H9 (cell line): Measurements from ENCODE around the gene G3BP1. TPM values are rescaled to one million over a fixed set of nuclear protein-coding genes. Genes with fewer than 3 reads are reported as not detected.

Experiments
- DNase-seq: peaks from one replicate; pipeline ENCODE4 v3.0.0-alpha.2; 2017
- H2AFZ ChIP-seq: one replicate; pipeline ENCODE4 v1.6.1; 2013; ENCODE audit warnings: mild to moderate bottlenecking, low read length, control low read depth, moderate library complexity
- H2AK5ac ChIP-seq: 2 replicates; pipeline ENCODE4 v1.6.1; 2013; ENCODE audit warnings: low read length, control low read depth, mixed read lengths; ENCODE audit not compliant: insufficient read length
- H2BK120ac ChIP-seq: one replicate; pipeline ENCODE4 v1.6.1; 2013; ENCODE audit warnings: low read depth, mild to moderate bottlenecking, low read length, control low read depth, inconsistent platforms; ENCODE audit not compliant: poor library complexity, severe bottlenecking
- H2BK12ac ChIP-seq: 2 replicates; pipeline ENCODE4 v1.6.1; 2013; ENCODE audit warnings: low read length, control low read depth, mixed read lengths, low read depth; ENCODE audit not compliant: insufficient read length
- H2BK15ac ChIP-seq: 2 replicates; pipeline ENCODE4 v1.6.1; 2013; ENCODE audit warnings: low read depth, low read length, control low read depth
- H2BK20ac ChIP-seq: one replicate; pipeline ENCODE4 v1.6.1; 2013; ENCODE audit warnings: low read depth, mild to moderate bottlenecking, low read length, control low read depth, inconsistent platforms; ENCODE audit not compliant: poor library complexity, severe bottlenecking
- H2BK5ac ChIP-seq: 2 replicates; pipeline ENCODE4 v1.6.1; 2013; ENCODE audit warnings: low read length, control low read depth, mixed read lengths; ENCODE audit not compliant: insufficient read length
- H3K14ac ChIP-seq: 2 replicates; pipeline ENCODE4 v1.6.1; 2013; ENCODE audit warnings: low read length, control low read depth; ENCODE audit not compliant: insufficient read depth
- H3K18ac ChIP-seq: 2 replicates; pipeline ENCODE4 v1.6.1; 2013; ENCODE audit warnings: low read depth, mild to moderate bottlenecking, mixed read lengths, low read length, control low read depth; ENCODE audit not compliant: insufficient read length
- H3K23ac ChIP-seq: 2 replicates; pipeline ENCODE4 v1.6.1; 2013; ENCODE audit warnings: low read length, control low read depth, mixed read lengths, low read depth; ENCODE audit not compliant: insufficient read length
- H3K23me2 ChIP-seq: 2 replicates; pipeline ENCODE4 v1.6.1; 2013; ENCODE audit warnings: low read depth, mild to moderate bottlenecking, mixed read lengths, low read length, control low read depth; ENCODE audit not compliant: insufficient read length, poor library complexity, severe bottlenecking
- H3K27ac ChIP-seq: 2 replicates; pipeline ENCODE4 v1.5.1; 2013; ENCODE audit warnings: low read length, control low read depth, mixed read lengths, low read depth; ENCODE audit not compliant: insufficient read length
- H3K27me3 ChIP-seq: 2 replicates; pipeline ENCODE4 v1.6.1; 2013; ENCODE audit warnings: low read length, control low read depth, inconsistent platforms; ENCODE audit not compliant: insufficient read depth
- H3K4ac ChIP-seq: 2 replicates; pipeline ENCODE4 v1.6.1; 2013; ENCODE audit warnings: low read depth, mild to moderate bottlenecking, control low read depth, inconsistent platforms, low read length, moderate library complexity
- H3K4me1 ChIP-seq: 2 replicates; pipeline ENCODE4 v1.6.1; 2013; ENCODE audit warnings: low read length, control low read depth, inconsistent platforms; ENCODE audit not compliant: insufficient read depth
- H3K4me2 ChIP-seq: 2 replicates; pipeline ENCODE4 v1.6.1; 2013; ENCODE audit warnings: low read length, control low read depth, mixed read lengths; ENCODE audit not compliant: insufficient read length, insufficient read depth
- H3K56ac ChIP-seq: 2 replicates; pipeline ENCODE4 v1.6.1; 2013; ENCODE audit warnings: low read depth, mild to moderate bottlenecking, mixed read lengths, low read length, control low read depth; ENCODE audit not compliant: insufficient read length
- H3K79me1 ChIP-seq: 2 replicates; pipeline ENCODE4 v1.6.1; 2013; ENCODE audit warnings: low read depth, mild to moderate bottlenecking, moderate library complexity, low read length, control low read depth, inconsistent platforms; ENCODE audit not compliant: insufficient read depth, poor library complexity, severe bottlenecking
- H3K79me2 ChIP-seq: 2 replicates; pipeline ENCODE4 v1.6.1; 2013; ENCODE audit warnings: low read length, control low read depth, inconsistent platforms; ENCODE audit not compliant: insufficient read depth
- H3K9ac ChIP-seq: 2 replicates; pipeline ENCODE4 v1.6.1; 2013; ENCODE audit warnings: low read length, control low read depth, mixed read lengths; ENCODE audit not compliant: insufficient read length; ENCODE audit errors: extremely low read depth
- H3K9me3 ChIP-seq: one replicate; pipeline ENCODE4 v1.6.1; 2013; ENCODE audit warnings: low read depth, low read length, inconsistent platforms; ENCODE audit not compliant: control insufficient read depth
- H3T11ph ChIP-seq: one replicate; pipeline ENCODE4 v1.6.1; 2013; ENCODE audit warnings: mild to moderate bottlenecking, low read length, control low read depth, inconsistent platforms
- H4K20me1 ChIP-seq: one replicate; pipeline ENCODE4 v1.6.1; 2013; ENCODE audit not compliant: control insufficient read depth, insufficient read length, insufficient read depth
- H4K5ac ChIP-seq: 2 replicates; pipeline ENCODE4 v1.6.1; 2013; ENCODE audit warnings: low read depth, mild to moderate bottlenecking, mixed read lengths, low read length, control low read depth; ENCODE audit not compliant: insufficient read length
- H4K8ac ChIP-seq: replicated peaks from 2 replicates; pipeline ENCODE4 v1.6.1; 2013; ENCODE audit warnings: low read length, control low read depth, mixed read lengths, low read depth; ENCODE audit not compliant: insufficient read length
- H4K91ac ChIP-seq: 2 replicates; pipeline ENCODE4 v1.6.1; 2013; ENCODE audit warnings: low read depth, mild to moderate bottlenecking, moderate library complexity, mixed read lengths, low read length, control low read depth; ENCODE audit not compliant: insufficient read length
- H3K27ac Mint-ChIP-seq, 3 experiments: 2 replicates in 2 of 3; 3 replicates in 1 of 3; pipeline ENCODE4 v1.8.0; 2020 to 2021; ENCODE audit warnings: mixed read lengths in 3 of 3, mild to moderate bottlenecking in 1 of 3, moderate library complexity in 1 of 3
- H3K27me3 Mint-ChIP-seq: 2 replicates; pipeline ENCODE4 v1.8.0; 2021; ENCODE audit warnings: low read depth, mild to moderate bottlenecking, moderate library complexity, mixed read lengths
- H3K36me3 Mint-ChIP-seq, 3 experiments: 2 replicates in 2 of 3; 3 replicates in 1 of 3; pipeline ENCODE4 v1.8.0; 2020 to 2021; ENCODE audit warnings: low read depth in 3 of 3, mixed read lengths in 3 of 3; ENCODE audit not compliant: insufficient read depth in 1 of 3
- H3K4me1 Mint-ChIP-seq, 2 experiments: 2 replicates each; pipeline ENCODE4 v1.8.0; 2020; ENCODE audit warnings: mixed read lengths in 2 of 2
- H3K4me3 Mint-ChIP-seq, 2 experiments: 2 replicates in 1 of 2; 3 replicates in 1 of 2; pipeline ENCODE4 v1.8.0; 2020 to 2021; ENCODE audit warnings: mild to moderate bottlenecking in 2 of 2, mixed read lengths in 2 of 2, moderate library complexity in 1 of 2
- H3K9me3 Mint-ChIP-seq, 2 experiments: 2 replicates in 1 of 2; 3 replicates in 1 of 2; pipeline ENCODE4 v1.8.0; 2020; ENCODE audit warnings: mild to moderate bottlenecking in 2 of 2, mixed read lengths in 2 of 2, moderate library complexity in 1 of 2
- WGBS: extraction: QIAGEN DNeasy Blood & Tissue Kit; methylation state at CpG from one replicate; pipeline ENCODE4 v1.1.7; 2013; ENCODE audit warnings: missing lambda C conversion rate, low lambda C conversion rate, mixed read lengths; ENCODE audit not compliant: insufficient read length; ENCODE audit errors: extremely low coverage; 5-methylcytosine and 5-hydroxymethylcytosine counted together
- total RNA-seq: library from RNA; stranded (reverse); gene quantifications from 2 replicates; pipeline ENCODE4 v1.2.1, GENCODE V29; 2021
- TF ChIP-seq, protein P1 (sequence below): fragments of 200-600 bp; sonication (generic); conservative IDR thresholded peaks from 3 replicates; pipeline ENCODE4 v1.8.0; 2021; ENCODE audit warnings: antibody characterized with exemption, mild to moderate bottlenecking

Gene G3BP1
- total RNA-seq, 1 experiment from 2014 or later, result 439 TPM

DNA sequence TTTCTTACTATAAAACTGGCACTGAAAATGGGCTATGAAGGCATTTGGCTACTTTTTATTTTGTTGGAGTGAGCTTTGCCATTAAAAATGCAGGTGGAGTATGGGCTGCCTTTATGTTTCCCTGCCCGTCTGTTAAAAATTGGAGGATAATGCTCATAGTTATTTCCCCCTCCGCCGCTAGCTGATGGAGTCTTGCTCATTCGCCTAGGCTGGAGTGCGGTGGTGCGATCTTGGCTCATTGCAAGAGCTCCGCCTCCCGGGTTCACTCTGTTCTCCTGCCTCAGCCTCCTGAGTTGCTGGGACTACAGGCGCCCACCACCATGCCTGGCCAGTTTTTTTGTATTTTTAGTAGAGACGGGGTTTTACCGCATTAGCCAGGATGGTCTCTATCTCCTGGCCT is 8.6 kb downstream of the G3BP1 start:
- H3K18ac ChIP-seq, result no peak overlapping the region
- H3K9me3 ChIP-seq, result no peaks in the 10 kb centered on the region
- H3K36me3 Mint-ChIP-seq, result peaks cover 16 to 37% (median 32%) of the 10 kb centered on the region in 3 experiments; a peak in 6 of 7 replicates
- H3K56ac ChIP-seq, result no peak overlapping the region
- no peaks in the 10 kb centered on the region for H4K20me1 ChIP-seq
- H3K4me1 ChIP-seq, result no peaks in the 10 kb centered on the region; the same call in 1 of the 2 replicates
- H4K5ac ChIP-seq, result no peak overlapping the region
- H3K27me3 Mint-ChIP-seq, result no peaks in the 10 kb centered on the region
- no peak overlapping the region for H2BK120ac ChIP-seq
- no peak overlapping the region for H2BK12ac ChIP-seq
- no peak overlapping the region for H2BK5ac ChIP-seq
- no peak overlapping the region for H4K91ac ChIP-seq
- H3K23ac ChIP-seq, result no peak overlapping the region
- H3K79me2 ChIP-seq, result peaks cover 84% of the 10 kb centered on the region
- H3K4me2 ChIP-seq, result no peak overlapping the region
- WGBS, result no CpG with 5 or more reads among the region's 11 CpGs
- H3K4me3 Mint-ChIP-seq, result peak overlapping the region in 1 of 2 experiments; percentile 47; a peak in 3 of 5 replicates
- no peak overlapping the region for H2BK15ac ChIP-seq
- H3K23me2 ChIP-seq, result no peaks in the 10 kb centered on the region
- peaks cover 3% of the 10 kb centered on the region for H3K79me1 ChIP-seq
- no peak overlapping the region for H2AK5ac ChIP-seq
- no peak overlapping the region for H3K4ac ChIP-seq
- no peak overlapping the region for H3T11ph ChIP-seq
- TF ChIP-seq, protein P1, sequence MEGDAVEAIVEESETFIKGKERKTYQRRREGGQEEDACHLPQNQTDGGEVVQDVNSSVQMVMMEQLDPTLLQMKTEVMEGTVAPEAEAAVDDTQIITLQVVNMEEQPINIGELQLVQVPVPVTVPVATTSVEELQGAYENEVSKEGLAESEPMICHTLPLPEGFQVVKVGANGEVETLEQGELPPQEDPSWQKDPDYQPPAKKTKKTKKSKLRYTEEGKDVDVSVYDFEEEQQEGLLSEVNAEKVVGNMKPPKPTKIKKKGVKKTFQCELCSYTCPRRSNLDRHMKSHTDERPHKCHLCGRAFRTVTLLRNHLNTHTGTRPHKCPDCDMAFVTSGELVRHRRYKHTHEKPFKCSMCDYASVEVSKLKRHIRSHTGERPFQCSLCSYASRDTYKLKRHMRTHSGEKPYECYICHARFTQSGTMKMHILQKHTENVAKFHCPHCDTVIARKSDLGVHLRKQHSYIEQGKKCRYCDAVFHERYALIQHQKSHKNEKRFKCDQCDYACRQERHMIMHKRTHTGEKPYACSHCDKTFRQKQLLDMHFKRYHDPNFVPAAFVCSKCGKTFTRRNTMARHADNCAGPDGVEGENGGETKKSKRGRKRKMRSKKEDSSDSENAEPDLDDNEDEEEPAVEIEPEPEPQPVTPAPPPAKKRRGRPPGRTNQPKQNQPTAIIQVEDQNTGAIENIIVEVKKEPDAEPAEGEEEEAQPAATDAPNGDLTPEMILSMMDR, result no peak
- no peaks in the 10 kb centered on the region for H3K9me3 Mint-ChIP-seq
- H4K8ac ChIP-seq, result no peak overlapping the region
- no peak overlapping the region for H2BK20ac ChIP-seq
- H3K4me1 Mint-ChIP-seq, result peaks cover 60 to 67% of the 10 kb centered on the region in 2 experiments
- H3K14ac ChIP-seq, result no peak overlapping the region
- no peak overlapping the region for H2AFZ ChIP-seq
- DNase-seq, result peak; percentile 58
- H3K9ac ChIP-seq, result no peak overlapping the region
- H3K27me3 ChIP-seq, result no peaks in the 10 kb centered on the region
- H3K27ac Mint-ChIP-seq, result peak overlapping the region in 1 of 3 experiments; percentile 73; a peak in 4 of 7 replicates
- no peak overlapping the region for H3K27ac ChIP-seq
